Forelimb muscle (tissue), 1 donor: ENCODE data around the gene MAGEA8. TPM values are rescaled to one million over a fixed set of nuclear protein-coding genes. Genes with fewer than 3 reads are reported as not detected.
"Not testable (repeated sequence)": the region's sequence is repeated elsewhere in the genome, so short reads cannot be mapped to it uniquely, and the experiment has no call there.

ENCODE experiments used
- DNase-seq: peaks from one replicate; pipeline ENCODE4 v3.0.0-alpha.2; 2013; ENCODE audit warnings: low read depth
- polyA plus RNA-seq: library from polyadenylated mRNA; unstranded; fragments of 120-200 nt; gene quantifications from one replicate; pipeline ENCODE4 v1.2.1, GENCODE V29; 2013; ENCODE audit not compliant: insufficient read length

The MAGEA8 gene
- polyA plus RNA-seq, 1 donor: 0.25 TPM

DNA sequence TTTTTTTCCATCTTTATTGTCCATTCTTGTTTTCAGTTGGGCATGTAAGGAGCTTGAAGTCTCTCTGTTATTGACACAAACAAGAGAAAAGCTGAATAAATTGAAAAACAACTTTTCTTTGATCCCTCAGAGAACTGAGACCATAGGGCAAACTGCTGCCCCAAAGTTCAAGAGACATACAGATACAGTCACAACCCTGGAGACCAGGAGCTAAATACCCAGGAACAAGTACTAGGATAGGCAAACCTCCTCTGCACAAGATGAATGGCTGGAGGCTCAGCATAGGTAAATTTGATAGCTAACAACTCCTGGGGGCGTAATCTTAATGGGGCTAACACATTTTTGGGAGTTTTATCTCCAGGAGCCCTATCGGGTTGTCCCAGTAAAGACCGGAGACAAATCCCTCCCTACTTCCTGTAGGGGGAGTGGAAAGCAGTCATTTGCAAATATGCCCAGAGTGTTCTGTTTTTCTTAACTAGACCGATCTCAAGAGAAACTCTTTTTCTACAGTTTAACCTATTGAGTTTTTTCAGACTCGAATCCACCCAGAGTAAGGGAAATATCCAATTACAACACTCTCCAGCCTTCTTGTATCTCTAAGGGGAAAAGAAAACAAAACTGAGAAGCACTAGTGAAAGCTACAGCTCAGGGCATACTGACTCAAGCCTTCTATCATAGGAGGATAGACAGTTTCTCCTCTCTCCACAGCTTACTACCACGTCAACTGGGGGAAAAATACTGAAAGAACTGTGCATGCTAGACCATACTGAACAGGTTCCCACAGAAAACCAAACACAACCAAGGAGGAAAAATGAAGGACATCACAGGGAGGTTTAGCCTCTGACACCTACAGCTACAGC lies 23.1 kb downstream of the MAGEA8 start:
- no peak for DNase-seq

DNA sequence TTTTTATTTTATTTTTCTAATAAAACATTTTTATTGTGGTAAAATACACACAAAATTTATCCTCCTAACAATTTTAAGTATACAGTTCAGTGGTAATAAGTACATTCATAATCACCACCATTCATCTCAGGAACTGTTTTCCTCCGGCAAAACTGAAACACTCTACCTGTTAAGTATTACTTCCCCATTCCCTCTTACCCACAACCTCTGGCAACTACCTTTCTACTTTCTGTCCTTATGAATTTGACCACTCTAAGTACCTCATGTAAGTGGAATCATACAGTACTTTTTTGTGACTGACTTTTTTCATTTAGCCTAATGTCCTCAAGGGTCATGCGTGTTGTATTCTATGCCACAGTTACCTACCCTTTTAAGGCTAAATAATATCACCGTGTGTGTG lies 27.3 kb downstream of the MAGEA8 start:
- no peak for DNase-seq

DNA sequence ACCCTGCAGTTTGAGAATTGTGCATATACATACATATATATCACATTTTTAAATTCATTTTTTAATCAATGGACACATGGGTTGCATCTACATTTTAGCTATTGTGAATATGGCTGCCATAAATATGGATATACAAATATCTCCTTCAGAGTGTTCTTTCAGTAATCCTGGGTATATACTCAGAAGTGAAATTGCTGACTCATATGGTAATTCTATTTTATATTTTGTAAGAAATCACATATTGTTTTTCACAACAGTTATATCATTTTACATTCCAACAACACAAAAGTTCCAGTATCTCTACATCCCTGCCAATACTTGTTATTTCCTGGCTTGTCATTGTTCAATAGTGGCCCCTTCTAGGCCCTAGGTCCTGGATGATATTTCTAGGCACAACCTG lies 27.7 kb downstream of the MAGEA8 start:
- no peak for DNase-seq

DNA sequence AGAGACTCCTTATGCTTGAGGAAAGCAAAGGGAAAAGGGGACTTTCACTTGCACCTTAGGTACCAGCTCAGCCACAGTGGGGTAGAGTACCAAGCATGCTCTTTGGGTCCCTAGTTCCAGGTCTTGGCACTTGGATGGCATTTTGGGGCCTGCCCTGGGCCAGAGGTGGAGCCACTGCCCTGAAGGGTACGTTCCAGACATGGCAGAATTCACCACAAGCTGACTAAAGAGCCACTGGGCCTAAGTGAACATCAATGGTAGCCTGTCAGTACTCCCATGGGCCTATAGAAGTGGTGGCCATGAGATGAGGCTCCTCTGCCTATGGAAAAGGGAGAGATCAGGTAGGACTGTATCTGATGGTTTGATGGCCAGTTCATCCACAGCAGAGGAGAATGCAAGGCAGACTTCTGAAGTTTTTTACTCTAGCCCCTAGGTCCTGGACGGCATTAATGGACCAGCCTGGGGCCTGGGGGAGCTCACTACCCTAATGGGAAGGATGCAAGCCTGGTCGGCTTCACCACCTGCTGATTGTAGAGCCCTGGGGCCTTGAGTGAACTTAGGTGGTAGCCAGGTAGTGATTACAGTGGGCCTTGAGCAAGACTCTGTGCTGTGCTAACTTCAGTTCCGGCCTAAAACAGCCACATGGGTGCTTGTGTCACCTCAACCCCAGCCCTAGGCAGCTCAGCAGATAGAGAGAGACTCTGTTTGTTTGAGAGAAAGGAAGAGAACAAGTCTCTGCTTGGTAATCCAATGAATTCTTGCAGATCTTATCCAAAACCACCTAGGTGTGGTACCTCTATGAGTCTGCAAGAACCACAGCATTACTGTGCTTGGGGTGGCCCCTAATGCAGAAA lies 28.6 kb downstream of the MAGEA8 start:
- no peak for DNase-seq

DNA sequence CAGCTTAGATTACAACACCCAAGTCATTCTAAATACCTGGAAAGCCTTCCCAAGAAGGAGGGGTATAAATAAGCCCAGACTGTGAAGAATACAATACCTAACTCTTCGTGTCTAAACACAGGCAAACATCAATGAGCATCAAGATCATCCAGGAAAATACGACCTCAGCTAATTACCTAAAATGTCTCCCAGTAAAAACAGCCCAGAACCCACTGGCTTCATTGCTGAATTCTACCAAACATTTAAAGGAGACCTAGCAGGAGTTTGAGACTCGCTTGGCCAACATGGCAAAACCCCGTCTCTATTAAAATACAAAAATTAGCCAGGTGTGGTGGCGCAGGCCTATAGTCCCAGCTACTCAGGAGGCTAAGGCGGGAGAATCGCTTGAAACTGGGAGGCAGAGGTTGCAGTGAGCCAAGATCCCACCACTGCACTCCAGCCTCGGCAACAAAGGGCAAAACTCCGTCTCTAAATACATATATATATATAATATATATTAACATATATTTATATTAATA lies 29.3 kb downstream of the MAGEA8 start:
- no peak for DNase-seq

DNA sequence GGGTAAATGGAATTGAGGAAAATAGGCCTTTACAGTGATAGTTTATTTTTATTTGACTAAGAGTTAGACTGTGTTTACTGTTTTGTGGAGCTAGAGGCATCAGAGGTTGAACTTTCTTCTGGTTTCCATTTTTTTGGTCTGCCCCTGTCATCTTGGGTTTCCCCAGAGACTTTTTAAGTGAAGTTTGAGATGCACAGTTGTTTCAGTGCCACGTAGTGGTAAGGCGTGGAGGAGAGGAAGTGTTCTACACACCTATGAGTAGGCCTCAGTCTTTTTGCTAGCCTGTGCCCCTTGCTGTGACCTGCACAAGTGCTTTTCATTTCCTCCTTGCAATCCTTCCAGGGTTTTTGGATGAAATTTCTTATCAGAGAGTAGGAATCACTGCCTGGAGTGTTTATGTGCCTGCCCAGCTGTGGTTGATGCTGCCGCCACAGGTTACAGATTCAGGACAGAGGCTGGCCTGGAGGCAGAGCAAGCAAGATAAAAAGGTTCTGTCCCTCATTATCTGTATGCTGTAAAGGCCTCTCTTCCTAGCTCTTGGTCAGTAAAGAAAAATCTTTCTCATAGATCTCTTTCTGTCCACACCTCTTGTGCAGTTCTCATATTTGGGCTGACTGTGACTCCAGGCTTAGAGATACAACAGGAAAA lies 35.9 kb downstream of the MAGEA8 start:
- no peak for DNase-seq

DNA sequence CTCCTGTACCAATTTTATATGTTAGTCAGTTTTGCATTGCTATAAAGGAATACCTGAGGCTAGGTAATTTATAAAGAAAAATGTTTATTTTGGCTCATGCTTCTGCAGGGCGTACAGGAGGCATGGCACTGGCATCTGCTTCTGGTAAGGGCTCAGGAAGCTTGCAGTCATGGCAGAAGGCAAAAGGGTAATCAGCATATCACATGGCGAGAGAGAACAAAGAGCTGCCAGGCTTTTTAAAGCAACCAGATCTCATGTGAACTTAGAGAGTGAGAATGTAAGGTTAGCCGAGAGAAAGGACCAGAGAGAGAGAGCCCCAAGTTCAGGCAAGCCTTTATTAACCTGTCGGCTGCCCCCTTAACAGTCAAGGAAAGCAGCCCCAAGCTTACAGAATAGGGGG lies 42.9 kb downstream of the MAGEA8 start:
- not testable (repeated sequence) for DNase-seq

DNA sequence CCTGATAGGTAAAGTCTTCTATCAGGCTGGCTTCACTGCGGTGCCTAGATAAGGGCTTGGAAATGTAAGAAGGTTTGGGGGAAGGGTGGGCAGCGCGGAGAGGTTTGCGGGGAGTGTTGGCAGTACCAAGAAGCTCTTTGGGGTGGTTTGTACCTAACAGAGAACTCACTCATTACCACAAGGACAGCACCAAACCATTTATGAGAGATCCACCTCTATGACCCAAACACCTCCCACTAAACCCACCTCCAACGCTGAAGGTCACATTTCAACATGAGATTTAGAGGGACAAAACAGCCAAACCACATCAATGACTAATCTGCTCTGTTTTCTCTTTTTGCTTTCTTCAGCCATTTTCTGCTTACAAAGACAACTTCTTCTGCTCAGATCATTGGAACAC lies 43.5 kb downstream of the MAGEA8 start:
- not testable (repeated sequence) for DNase-seq

DNA sequence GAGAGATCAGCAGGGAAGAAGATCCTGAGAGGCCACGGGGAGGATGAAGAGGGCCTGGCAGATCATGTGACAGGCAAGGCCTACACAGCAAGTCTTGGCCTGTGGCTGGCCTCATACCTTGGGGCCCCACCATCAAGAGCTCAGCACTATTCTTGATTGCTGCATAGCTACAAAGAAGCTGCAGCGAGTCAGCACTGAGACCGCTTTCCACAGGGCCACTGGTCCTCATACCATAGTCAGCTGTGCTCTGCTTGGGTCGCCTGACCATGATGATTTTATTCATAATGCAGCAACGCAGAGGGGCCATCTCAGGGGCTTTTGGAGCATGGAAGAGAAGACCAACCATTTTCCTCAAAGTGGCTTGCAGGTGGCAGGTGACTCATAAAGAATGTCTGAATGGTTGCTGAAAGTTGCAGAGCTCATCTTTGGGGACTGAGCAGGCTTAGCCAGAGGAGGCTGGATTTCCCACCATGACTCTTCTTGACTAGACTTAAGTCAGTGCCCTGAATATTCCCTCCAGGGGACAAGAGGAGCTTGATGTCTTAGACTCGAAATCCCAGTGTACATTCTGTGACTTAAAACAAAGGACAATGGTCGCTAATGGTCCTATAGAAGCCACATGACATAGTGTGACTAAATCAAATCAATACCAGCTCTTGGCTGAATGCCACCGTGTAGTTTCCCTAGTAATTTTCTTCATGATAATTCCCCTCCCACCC lies 46.4 kb downstream of the MAGEA8 start:
- DNase-seq: not testable (repeated sequence)

DNA sequence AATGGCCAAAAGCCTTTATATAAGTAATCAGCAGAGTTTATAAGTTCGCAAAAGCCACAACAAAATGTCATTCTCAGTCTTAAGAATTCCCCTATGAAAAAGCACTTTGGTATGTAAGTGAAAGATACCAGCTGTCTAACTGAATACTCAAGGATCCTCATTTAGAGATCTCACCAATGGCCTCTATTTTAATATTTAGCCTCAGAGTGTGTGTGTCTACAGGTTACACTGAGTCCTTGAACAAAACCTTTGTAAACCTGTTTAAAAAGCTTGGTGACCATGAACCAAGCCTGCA lies 46.9 kb downstream of the MAGEA8 start:
- DNase-seq: not testable (repeated sequence)

DNA sequence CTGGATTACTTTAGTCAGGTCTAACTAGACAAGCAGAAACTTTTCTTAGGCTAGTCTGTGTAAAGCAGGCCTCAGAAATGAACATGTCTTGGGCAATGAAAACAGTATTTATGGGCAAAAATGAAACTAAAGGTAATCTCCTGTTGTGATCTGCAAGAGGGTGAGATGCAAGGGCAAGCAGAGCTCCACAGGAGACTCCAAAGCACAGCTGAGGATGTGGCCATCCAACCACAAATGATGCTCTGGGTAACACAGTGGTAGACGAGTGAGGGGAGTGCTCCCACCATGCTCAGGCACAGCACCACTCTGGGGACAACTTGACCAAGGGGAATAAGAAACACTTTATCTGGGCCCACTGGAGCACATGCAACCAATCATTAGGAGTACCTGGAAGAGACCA lies 47.7 kb downstream of the MAGEA8 start:
- not testable (repeated sequence) for DNase-seq

DNA sequence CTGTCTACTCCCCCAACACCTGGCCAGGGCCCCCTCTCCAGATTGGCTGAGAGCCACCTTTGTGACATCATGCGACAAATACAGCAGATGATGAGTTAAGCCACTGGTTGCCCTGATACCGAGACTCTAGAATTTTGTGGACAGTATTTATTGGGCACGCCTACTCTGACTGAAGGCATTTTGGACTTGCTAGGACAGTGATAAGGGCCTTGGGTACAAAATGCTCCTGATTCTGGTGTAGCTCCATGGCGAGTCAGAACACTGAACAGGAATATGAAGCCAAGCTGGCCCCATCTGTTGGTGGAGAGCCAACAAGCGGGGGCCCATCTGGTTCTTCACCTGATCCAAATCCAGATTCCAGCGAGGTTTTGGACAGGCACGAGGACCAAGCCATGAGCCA lies 48.4 kb downstream of the MAGEA8 start, which contains the start of gene HSFX4:
Gene HSFX4, plus strand, starts transcription at position 174 of the 400 bp plus-strand sequence. Its CDS starts 72 bp downstream, at position 246.
- DNase-seq: not testable (repeated sequence)

DNA sequence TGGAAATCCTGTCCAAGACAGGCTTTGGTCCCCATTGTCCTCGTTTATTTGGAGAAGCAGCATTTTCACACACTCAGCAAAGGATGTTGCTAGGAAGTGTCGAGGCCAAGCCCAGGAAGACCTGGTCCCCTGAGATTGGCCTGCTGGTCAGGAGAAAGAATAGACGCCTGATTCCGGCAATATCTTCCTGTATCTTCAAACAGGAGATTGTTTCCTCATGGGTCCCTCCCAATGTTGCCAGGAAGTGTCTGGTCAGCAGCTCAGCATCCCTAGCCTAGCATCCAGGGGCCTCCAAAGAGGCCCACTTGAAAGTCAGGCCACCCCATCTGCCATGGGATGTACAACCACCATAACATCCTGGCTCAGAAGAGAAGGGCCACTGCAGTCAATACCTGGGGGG lies 50.4 kb downstream of the MAGEA8 start:
- DNase-seq: not testable (repeated sequence)

DNA sequence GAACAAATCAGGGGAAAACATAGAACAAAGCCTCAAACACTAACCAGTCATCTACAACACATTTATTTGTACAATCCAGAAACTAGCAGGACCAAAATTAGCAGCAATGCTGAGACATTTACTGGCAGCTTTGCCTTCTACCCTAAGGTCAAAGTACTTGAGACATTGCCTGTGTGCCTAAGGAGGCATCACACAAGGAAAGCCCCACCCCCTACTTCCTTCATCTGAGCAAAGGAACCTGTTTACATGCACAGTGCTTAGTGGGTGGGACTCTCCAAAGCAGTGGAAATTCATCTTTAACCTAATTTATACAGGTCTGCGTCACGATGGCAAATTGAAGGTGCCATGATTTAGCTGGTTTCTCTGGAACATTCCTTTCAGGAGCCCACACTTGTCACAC lies 51.2 kb downstream of the MAGEA8 start:
- DNase-seq: not testable (repeated sequence)

DNA sequence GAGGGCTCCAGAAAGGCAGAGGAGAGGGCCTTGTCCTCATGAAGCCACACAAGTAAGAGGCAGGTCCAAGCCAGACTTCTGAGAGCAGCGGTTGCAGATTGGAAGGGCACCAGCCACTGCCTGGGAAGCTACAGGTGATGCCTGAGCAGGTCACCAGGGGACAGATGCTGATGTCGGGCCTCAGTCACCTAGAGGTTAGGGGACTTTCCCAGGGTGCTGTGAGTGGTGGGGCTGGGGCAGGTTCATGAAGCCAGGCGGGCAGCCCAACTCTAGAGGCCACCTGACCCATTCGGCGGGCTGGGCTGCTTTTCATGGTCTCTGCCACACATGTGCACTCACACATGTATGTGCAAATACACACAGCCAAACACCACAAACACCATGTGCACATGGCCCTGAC lies 52.0 kb downstream of the MAGEA8 start:
- DNase-seq: not testable (repeated sequence)

DNA sequence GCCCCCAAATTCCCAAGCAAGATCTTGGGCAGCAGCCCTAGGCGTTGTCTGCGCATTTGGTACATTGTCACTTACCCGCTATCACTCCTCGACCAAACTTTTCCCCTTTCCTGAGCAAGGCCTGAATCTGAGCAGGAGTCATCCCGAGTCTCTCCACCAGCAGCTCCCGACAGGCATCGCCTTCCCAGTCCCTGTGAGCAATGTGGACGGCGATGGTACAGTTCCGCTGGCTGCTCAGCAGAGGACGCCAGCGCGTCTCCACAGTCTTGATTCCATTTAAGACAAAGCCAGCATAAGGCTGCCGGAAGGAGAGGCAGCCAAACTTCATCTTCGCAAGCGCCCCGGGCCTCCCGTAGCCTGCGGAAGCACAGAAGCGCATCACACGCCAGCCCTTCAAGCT lies 52.6 kb downstream of the MAGEA8 start:
- DNase-seq: not testable (repeated sequence)

Other genes starting within 250 kb of the MAGEA8 start
- gene TMEM185A, start 249.4 kb upstream of the MAGEA8 start, polyA plus RNA-seq: 28.0 TPM
- gene MAGEA11, start 169.1 kb upstream of the MAGEA8 start, polyA plus RNA-seq: not detected
- gene HSFX1, start 107.1 kb upstream of the MAGEA8 start, polyA plus RNA-seq: 2.6 TPM
- not detected for gene MAGEA9, start 99.3 kb upstream of the MAGEA8 start, polyA plus RNA-seq
- 0.61 TPM for gene HSFX4, start 48.4 kb downstream of the MAGEA8 start, polyA plus RNA-seq
- 22.6 TPM for gene EOLA2, start 57.3 kb downstream of the MAGEA8 start, polyA plus RNA-seq